Chondrocyte (in vitro differentiated cells): ENCODE measurements around the gene DNASE1L3. TPM values are rescaled to one million over a fixed set of nuclear protein-coding genes. Genes with fewer than 3 reads are reported as not detected.

Experiments
- DNase-seq: peaks from one replicate; pipeline ENCODE4 v3.0.0; 2021; ENCODE audit warnings: mixed read lengths, low spot score
- H3K27ac Mint-ChIP-seq: one replicate; pipeline ENCODE4 v1.8.0; 2021; ENCODE audit warnings: mild to moderate bottlenecking, moderate library complexity, mixed read lengths; ENCODE audit not compliant: unreplicated experiment
- H3K27me3 Mint-ChIP-seq: 2 replicates; pipeline ENCODE4 v1.8.0; 2021; ENCODE audit warnings: low read depth, mixed read lengths
- H3K36me3 Mint-ChIP-seq: 2 replicates; pipeline ENCODE4 v1.8.0; 2021; ENCODE audit warnings: low read depth, mixed read lengths
- H3K4me1 Mint-ChIP-seq: 2 replicates; pipeline ENCODE4 v1.8.0; 2021; ENCODE audit warnings: low read depth, mild to moderate bottlenecking, mixed read lengths
- H3K4me3 Mint-ChIP-seq: one replicate; pipeline ENCODE4 v1.8.0; 2021; ENCODE audit warnings: mild to moderate bottlenecking, moderate library complexity, mixed read lengths; ENCODE audit not compliant: unreplicated experiment
- H3K9me3 Mint-ChIP-seq: 2 replicates; pipeline ENCODE4 v1.8.0; 2021; ENCODE audit warnings: low read depth, mixed read lengths
- total RNA-seq: library from RNA; stranded (reverse); gene quantifications from 3 replicates; pipeline ENCODE4 v1.2.1, GENCODE V29; 2021
- TF ChIP-seq, protein P1 (sequence below): fragments of 200-600 bp; sonication (generic); IDR thresholded peaks from 2 replicates; pipeline ENCODE4 v1.5.0; 2021; ENCODE audit warnings: antibody characterized with exemption, mild to moderate bottlenecking, moderate library complexity

Gene DNASE1L3
- total RNA-seq, 1 donor from 2014 or later: not detected

DNA sequence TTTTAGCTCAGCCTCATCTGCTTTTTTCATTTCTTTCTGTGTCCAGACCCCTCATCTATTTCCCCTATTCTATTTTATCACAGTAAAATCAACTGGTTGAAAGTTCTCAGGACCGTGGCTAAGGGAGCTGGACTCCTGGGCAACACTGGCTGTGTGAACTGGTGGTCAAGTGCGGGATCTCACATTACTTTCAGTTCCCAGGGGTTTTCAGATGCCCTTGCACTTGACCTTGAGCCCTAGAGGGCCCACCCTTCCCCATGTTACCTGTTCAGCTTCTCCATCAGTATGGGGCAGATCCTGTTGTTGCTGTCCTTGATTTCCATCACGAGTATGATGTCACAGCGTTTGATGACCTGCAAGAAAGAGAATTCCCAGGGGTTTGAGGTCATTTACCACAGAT is 2.8 kb downstream of the DNASE1L3 start:
- Mint-ChIP-seq H3K9me3 (no peaks in the 10 kb centered on the region), H3K4me3 (no peak overlapping the region), H3K36me3 (no peaks in the 10 kb centered on the region), H3K27me3 (peaks cover 8% of the 10 kb centered on the region), H3K27ac (no peak overlapping the region), H3K4me1 (no peaks in the 10 kb centered on the region)
- TF ChIP-seq, protein P1, sequence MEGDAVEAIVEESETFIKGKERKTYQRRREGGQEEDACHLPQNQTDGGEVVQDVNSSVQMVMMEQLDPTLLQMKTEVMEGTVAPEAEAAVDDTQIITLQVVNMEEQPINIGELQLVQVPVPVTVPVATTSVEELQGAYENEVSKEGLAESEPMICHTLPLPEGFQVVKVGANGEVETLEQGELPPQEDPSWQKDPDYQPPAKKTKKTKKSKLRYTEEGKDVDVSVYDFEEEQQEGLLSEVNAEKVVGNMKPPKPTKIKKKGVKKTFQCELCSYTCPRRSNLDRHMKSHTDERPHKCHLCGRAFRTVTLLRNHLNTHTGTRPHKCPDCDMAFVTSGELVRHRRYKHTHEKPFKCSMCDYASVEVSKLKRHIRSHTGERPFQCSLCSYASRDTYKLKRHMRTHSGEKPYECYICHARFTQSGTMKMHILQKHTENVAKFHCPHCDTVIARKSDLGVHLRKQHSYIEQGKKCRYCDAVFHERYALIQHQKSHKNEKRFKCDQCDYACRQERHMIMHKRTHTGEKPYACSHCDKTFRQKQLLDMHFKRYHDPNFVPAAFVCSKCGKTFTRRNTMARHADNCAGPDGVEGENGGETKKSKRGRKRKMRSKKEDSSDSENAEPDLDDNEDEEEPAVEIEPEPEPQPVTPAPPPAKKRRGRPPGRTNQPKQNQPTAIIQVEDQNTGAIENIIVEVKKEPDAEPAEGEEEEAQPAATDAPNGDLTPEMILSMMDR: no peak
- no peak for DNase-seq

DNA sequence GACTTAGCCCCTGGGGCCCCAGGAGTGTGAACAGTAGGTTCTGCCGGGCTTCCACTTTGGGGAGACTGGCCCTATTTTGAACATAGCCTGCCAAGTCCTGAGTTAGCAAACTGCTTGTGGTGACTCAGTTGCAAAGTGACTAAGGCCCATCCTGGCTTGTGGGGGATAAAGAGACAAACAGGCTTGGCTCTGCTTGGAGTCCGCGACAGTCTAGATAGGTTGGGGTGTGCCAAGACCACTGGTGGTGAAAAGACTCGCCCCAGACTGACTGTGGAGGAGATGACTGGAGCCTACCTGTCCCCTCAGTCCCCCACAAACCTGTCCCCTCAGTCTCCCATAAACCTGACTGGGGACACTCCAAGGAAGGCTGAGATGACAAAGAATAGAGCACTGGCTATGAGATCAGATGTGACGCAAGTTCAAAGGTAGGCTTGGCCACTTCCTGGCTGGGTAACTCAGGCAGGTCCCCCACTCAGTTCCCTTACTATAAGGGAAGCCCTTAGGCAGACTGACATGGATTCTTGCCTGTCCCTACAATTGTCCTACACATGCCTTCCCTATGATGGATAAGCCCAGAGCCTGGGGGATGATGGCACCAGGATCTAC is 4.3 kb downstream of the DNASE1L3 start:
- Mint-ChIP-seq H3K27me3 (peaks cover 7% of the 10 kb centered on the region), H3K27ac (no peak overlapping the region), H3K36me3 (no peaks in the 10 kb centered on the region), H3K4me1 (peaks cover 4% of the 10 kb centered on the region), H3K9me3 (no peaks in the 10 kb centered on the region), H3K4me3 (no peak overlapping the region)
- peak; percentile 32 for DNase-seq
- TF ChIP-seq, protein P1: no peak

DNA sequence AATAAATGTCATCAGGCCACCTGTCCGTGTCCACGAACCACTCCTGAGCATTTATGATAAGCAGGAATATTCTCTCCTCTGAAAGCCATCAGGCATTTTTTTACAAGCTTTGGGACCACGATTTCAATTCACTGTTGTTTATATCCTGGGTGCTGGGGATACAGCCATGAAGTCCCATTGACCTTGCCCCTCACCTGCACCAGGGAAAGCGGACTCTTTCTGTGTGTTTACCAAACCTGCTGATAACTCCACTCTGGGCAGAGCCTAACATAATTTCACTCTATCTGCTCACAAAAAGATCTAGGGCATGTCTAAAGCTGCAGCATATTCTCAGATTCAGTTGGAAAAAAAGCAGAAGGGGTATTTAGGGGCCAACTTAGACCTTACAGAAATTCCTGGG is 4.8 kb downstream of the DNASE1L3 start:
- DNase-seq: no peak
- H3K27ac Mint-ChIP-seq: no peak overlapping the region
- TF ChIP-seq, protein P1: no peak
- no peaks in the 10 kb centered on the region for H3K9me3 Mint-ChIP-seq
- peaks cover 7% of the 10 kb centered on the region for H3K27me3 Mint-ChIP-seq
- H3K36me3 Mint-ChIP-seq: no peaks in the 10 kb centered on the region
- peaks cover 10% of the 10 kb centered on the region for H3K4me1 Mint-ChIP-seq
- no peak overlapping the region for H3K4me3 Mint-ChIP-seq

DNA sequence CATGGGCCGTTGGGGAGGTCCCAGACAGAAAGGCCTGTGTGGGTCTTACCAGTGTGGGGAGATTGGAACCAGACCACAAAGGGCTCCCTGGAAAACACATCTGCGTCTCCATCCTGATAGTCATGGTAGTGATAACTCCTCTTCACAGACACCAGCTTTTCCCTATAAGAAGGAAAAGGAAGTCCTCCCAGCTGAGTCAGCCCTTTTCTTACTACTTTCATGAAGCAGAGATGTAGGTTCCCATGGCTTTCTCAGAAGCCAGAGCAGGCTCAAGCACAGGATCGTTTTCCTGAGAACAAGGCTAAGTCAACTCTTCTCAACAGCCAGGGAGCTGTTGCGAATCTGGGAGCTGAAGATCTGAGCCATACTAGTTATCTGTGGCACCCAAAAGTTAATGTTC is 6.1 kb downstream of the DNASE1L3 start:
- H3K27ac Mint-ChIP-seq: no peak overlapping the region
- DNase-seq: peak; percentile 26
- peaks cover 16% of the 10 kb centered on the region for H3K4me1 Mint-ChIP-seq
- no peak overlapping the region for H3K4me3 Mint-ChIP-seq
- TF ChIP-seq, protein P1: no peak
- H3K27me3 Mint-ChIP-seq: peaks cover 3% of the 10 kb centered on the region
- H3K9me3 Mint-ChIP-seq: no peaks in the 10 kb centered on the region
- no peaks in the 10 kb centered on the region for H3K36me3 Mint-ChIP-seq

DNA sequence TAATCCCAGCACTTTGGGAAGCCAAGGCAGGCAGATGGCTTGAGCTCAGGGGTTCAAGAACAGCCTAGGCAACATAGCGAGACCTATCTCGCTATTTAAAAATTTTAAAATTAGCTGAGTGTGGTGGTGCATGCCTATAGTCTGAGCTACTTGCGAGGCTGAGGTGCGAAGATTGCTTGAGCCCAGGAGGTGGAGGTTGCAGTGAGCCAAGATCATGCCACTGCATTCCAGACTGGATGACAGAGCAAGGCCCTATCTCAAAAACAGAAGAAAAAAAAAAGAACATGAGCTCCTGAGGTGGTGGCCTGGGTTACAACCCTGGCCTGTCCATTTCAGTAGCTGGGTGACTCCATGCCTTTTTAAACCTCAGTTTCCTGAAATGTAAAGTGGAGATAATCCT is 7.2 kb downstream of the DNASE1L3 start:
- H3K27ac Mint-ChIP-seq: no peak overlapping the region
- H3K4me1 Mint-ChIP-seq: peaks cover 22% of the 10 kb centered on the region
- H3K36me3 Mint-ChIP-seq: no peaks in the 10 kb centered on the region
- H3K27me3 Mint-ChIP-seq: no peaks in the 10 kb centered on the region
- TF ChIP-seq, protein P1: no peak
- no peaks in the 10 kb centered on the region for H3K9me3 Mint-ChIP-seq
- no peak overlapping the region for H3K4me3 Mint-ChIP-seq
- DNase-seq: peak; percentile 20
